Stimulated activated CD8-positive, alpha-beta memory T cell treated with anti-CD3 and anti-CD28 coated beads, Interleukin-2, amount 100 ng/mL, for 1 hour (primary cell): Measurements from ENCODE around the gene MRGPRG.
"Not testable (repeated sequence)": the region's sequence is repeated elsewhere in the genome, so short reads cannot be mapped to it uniquely, and the experiment has no call there.

Source experiments
- DNase-seq, 2 donors: peaks; one replicate each; pipeline ENCODE4 v3.0.0-alpha.2; 2020; ENCODE audit warnings: low read depth in 2 of 2

The MRGPRG gene

GRCh38 chr11:3176487-3176886 lies 42.1 kb downstream of the MRGPRG start:
- DNase-seq: no peak

- DNase-seq: no peak
These were observed 43.4 kb downstream of the MRGPRG start for GRCh38 chr11:3175194-3175593.

DNA sequence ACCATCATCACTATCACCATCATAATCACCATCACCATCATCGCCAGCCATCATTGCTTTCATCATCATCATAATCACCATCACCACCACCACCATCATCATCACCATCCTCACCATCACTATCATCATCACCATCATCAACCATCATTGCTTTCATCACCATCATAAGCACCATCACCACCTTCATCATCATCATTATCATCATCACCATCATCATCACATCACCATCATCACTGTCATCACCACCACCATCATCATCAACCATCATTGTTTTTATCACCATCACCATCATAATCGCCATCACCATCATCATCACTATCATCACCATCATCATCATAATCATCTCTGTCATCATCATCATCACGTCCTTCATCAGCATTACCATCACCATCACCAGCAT lies 44.2 kb downstream of the MRGPRG start:
- DNase-seq: no peak

- DNase-seq: no peak
These were observed 44.8 kb downstream of the MRGPRG start for GRCh38 chr11:3173795-3174194.

DNA sequence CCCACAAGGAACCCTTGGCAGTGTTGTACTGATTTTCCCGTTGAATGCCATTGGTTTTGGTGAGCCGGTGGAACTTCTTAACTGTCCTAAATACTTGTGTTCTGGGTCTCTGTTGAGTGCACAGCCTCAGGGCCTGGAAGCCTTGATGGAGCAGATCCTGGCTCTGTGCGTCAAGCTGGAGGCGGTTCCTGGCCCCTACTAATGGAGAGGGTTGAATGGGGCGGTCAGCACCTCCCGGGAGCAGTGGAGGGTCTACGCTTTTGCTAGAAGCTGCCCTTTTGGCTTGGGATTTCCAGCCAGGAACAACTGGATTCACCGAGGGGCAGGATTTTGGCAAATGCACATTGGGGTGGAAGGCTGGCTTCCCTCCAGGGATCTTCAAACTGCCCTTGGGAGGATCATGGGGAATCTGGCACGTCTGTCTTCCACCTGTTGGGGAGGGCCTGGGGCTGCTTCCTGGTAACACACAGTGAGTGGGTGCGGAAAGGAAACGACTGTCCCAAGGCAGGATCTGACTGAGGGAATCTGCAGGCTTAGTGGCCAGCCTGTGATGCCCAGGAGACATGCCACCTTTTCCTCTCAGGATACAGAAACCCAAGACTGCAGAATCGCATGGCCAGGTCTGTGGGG lies 46.6 kb downstream of the MRGPRG start:
- DNase-seq: no peak

DNA sequence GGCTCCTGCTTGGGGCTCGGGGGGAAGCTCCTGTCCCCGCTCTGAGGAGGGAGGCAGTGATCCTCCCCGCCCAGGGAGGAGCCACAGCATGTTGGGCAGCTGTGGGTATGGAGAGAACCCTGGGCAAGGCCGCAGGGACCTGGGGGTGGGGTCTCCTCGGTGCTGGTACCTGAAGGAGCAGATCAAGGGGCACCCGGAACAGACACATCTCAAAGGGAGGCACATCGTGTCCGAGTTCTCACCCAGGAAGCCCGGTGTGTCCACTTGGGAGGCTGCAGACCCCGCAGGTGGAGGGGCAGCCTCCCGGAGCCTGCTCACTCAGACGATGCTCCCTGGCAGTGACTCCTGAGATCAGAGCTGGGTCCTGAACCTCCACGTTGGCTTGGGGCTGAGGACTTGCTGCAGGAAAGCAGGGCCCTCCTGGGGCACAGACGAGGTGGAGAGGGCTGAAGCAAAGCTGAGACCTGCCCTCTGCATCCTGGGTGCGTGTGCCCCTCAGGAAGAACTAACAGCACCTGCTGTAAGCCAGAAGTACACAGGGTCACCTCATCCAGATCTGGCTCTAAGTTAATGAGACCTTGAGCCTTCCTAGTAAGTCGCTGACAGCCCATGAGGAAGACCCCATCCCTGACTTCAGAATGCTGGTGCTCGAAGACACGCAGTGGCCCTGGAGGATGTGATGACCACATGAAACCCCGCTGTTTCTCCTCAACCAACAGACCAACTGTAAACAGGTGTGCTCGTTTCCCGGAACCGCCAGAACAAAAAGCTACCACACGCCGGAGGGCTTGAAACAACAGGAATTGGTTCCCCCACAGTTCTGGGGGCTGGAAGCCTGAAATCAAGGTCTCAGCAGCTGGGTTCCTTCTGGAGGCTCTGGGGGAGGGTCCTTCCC lies 47.6 kb downstream of the MRGPRG start:
- no peak for DNase-seq

DNA sequence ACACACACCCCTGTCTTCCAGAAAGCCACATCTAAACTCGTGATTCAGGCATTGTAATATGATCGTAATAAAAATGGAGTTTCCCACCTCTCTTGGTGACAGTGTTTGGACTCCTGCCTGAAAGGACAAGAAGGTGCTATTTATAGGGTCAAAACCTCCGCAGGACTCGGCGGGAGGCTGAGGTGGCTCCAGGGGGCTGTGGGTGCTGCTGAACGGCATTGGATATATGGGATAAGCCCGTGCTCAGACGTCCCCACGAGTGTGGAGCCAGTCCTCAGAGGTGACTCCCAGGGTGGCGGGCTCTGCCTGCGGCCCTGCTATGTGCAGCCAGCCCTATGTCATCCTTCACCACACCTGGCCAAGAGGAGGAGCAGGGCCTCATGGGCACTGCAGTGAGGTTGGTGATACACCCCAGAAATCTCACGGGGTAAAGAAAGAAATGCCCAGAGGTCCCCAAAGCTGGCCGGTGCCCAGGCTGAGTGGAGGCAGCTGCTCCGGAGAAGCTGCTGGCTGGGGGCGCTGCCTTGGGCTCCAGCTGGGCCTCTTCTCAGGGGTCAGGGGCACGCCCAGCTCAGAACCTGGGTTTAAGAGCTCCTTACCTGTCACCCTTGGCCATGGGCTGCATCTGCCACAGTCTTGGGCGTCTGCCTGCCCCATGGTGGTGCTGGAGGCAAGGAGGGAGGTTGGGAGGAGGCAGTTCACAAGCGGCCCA lies 48.4 kb downstream of the MRGPRG start:
- no peak for DNase-seq

GRCh38 chr11:3169255-3170043 lies 49.2 kb downstream of the MRGPRG start:
- no peak for DNase-seq

GRCh38 chr11:3168742-3169254 lies 49.8 kb downstream of the MRGPRG start:
- not testable (repeated sequence) for DNase-seq
